SW 1271 (cell line): Measurements from ENCODE around the gene PGAP3.

Experiments
- DNase-seq, 2 experiments: peaks; one replicate each; lab custom pipeline; 2025; lab: John Stamatoyannopoulos, UW

PGAP3 gene

GRCh38 chr17:39671651-39672521 lies 16.0 kb downstream of the PGAP3 start:
- DNase-seq: peak in 1 of 2 experiments; percentile 8

GRCh38 chr17:39670746-39671145 lies 17.1 kb downstream of the PGAP3 start:
- no peak for DNase-seq

GRCh38 chr17:39669897-39670735 lies 17.7 kb downstream of the PGAP3 start:
- no peak for DNase-seq

GRCh38 chr17:39667945-39668924 lies 19.6 kb downstream of the PGAP3 start, which contains the start of gene PNMT:
Gene PNMT (plus strand): TSS chr17:39668453. CDS start chr17:39668476, 23 bp downstream.
- DNase-seq: peak in 1 of 2 experiments; percentile 7

GRCh38 chr17:39667262-39667944 lies 20.5 kb downstream of the PGAP3 start:
- no peak for DNase-seq

- DNase-seq: no peak
These were observed 21.1 kb downstream of the PGAP3 start for GRCh38 chr17:39666601-39667261.

- no peak for DNase-seq
These were observed 21.6 kb downstream of the PGAP3 start for GRCh38 chr17:39666231-39666600.

GRCh38 chr17:39665642-39666224 lies 22.1 kb downstream of the PGAP3 start:
- DNase-seq: no peak

GRCh38 chr17:39664581-39665561 lies 23.0 kb downstream of the PGAP3 start, which contains the start of gene TCAP:
Gene TCAP (plus strand): TSS chr17:39665349. CDS start chr17:39665360, 11 bp downstream.
- no peak for DNase-seq

- no peak for DNase-seq
These were observed 23.9 kb downstream of the PGAP3 start for GRCh38 chr17:39663688-39664580.

- DNase-seq: no peak
These were observed 24.5 kb downstream of the PGAP3 start for GRCh38 chr17:39663340-39663687.

GRCh38 chr17:39662551-39663339 lies 25.1 kb downstream of the PGAP3 start:
- no peak for DNase-seq

- no peak for DNase-seq
These were observed 25.9 kb downstream of the PGAP3 start for GRCh38 chr17:39661744-39662541.

GRCh38 chr17:39660397-39661385 lies 27.2 kb downstream of the PGAP3 start:
- DNase-seq: no peak

GRCh38 chr17:39660011-39660360 lies 27.9 kb downstream of the PGAP3 start:
- no peak for DNase-seq
